Hepatocyte (in vitro differentiated cells): ENCODE results near the gene CEP89. TPM values are rescaled to one million over a fixed set of nuclear protein-coding genes. Genes with fewer than 3 reads are reported as not detected.

Source experiments
- DNase-seq: peaks from one replicate; pipeline ENCODE4 v3.0.0-alpha.2; 2016; ENCODE audit warnings: low spot score
- H2AFZ ChIP-seq: fragments of 200-600 bp; sonication (generic); 2 replicates; pipeline ENCODE4 v1.6.0; 2016; ENCODE audit warnings: antibody characterized with exemption, mild to moderate bottlenecking
- H3K27ac ChIP-seq: fragments of 200-600 bp; sonication (generic); 2 replicates; pipeline ENCODE4 v1.5.1; 2016; ENCODE audit warnings: mild to moderate bottlenecking
- H3K27me3 ChIP-seq: fragments of 200-600 bp; sonication (generic); 2 replicates; pipeline ENCODE4 v1.6.1; 2016
- H3K36me3 ChIP-seq: fragments of 200-600 bp; sonication (generic); replicated peaks from 2 replicates; pipeline ENCODE4 v1.5.1; 2016; ENCODE audit warnings: low read depth; ENCODE audit not compliant: insufficient read depth
- H3K4me1 ChIP-seq: fragments of 200-600 bp; sonication (generic); 2 replicates; pipeline ENCODE4 v1.5.1; 2016; ENCODE audit warnings: mild to moderate bottlenecking, moderate library complexity; ENCODE audit not compliant: insufficient read depth
- H3K4me2 ChIP-seq: fragments of 200-600 bp; sonication (generic); 2 replicates; pipeline ENCODE4 v1.6.0; 2016
- H3K4me3 ChIP-seq: fragments of 200-600 bp; sonication (generic); 2 replicates; pipeline ENCODE4 v1.5.1; 2016; ENCODE audit warnings: mild to moderate bottlenecking
- H3K79me2 ChIP-seq: fragments of 200-600 bp; sonication (generic); 2 replicates; pipeline ENCODE4 v1.6.0; 2017; ENCODE audit warnings: mild to moderate bottlenecking
- H3K9me2 ChIP-seq: fragments of 200-600 bp; sonication (generic); replicated peaks from 2 replicates; pipeline ENCODE4 v1.6.0; 2017; ENCODE audit warnings: mild to moderate bottlenecking; ENCODE audit not compliant: insufficient read depth
- H3K9me3 ChIP-seq: fragments of 200-600 bp; sonication (generic); 2 replicates; pipeline ENCODE4 v1.5.1; 2016; ENCODE audit warnings: low read depth, mild to moderate bottlenecking
- H4K20me1 ChIP-seq: fragments of 200-600 bp; sonication (generic); 2 replicates; pipeline ENCODE4 v1.6.0; 2016; ENCODE audit warnings: mild to moderate bottlenecking; ENCODE audit not compliant: insufficient read depth, poor library complexity, severe bottlenecking
- CTCF ChIP-seq: fragments of 200-600 bp; sonication (generic); IDR thresholded peaks from 2 replicates; pipeline ENCODE4 v1.5.1; 2016; ENCODE audit warnings: antibody characterized with exemption, mild to moderate bottlenecking; ENCODE audit not compliant: poor library complexity
- EZH2 ChIP-seq: fragments of 200-600 bp; sonication (generic); IDR thresholded peaks from 2 replicates; pipeline ENCODE4 v1.6.1; 2016; ENCODE audit warnings: antibody characterized with exemption, mild to moderate bottlenecking, borderline replicate concordance
- EZH2phosphoT487 ChIP-seq: fragments of 200-600 bp; sonication (generic); IDR thresholded peaks from one replicate; pipeline ENCODE4 v1.6.1; 2018; ENCODE audit warnings: antibody characterized with exemption, mild to moderate bottlenecking, low read depth, moderate library complexity; ENCODE audit not compliant: unreplicated experiment, severe bottlenecking
- WGBS: methylation state at CpG from one replicate; pipeline ENCODE4 v1.1.6; 2016; ENCODE audit warnings: low lambda C conversion rate; ENCODE audit errors: missing lambda C conversion rate; 5-methylcytosine and 5-hydroxymethylcytosine counted together
- polyA plus RNA-seq: library from polyadenylated mRNA; unstranded; fragments of >200 nt; fragmentation: Nextera tagmentation; extraction: Ambion mirVana; gene quantifications from 2 replicates; pipeline ENCODE4 v1.2.1, GENCODE V29; 2016
- total RNA-seq: library from RNA; depleted of rRNA; stranded (reverse); fragments of >200 nt; gene quantifications from 2 replicates; pipeline ENCODE4 v1.2.3, GENCODE V29; 2014

CEP89 gene
- total and polyA plus RNA-seq, 2 experiments from 2014 or later, result 12.1 to 16.4 TPM

DNA sequence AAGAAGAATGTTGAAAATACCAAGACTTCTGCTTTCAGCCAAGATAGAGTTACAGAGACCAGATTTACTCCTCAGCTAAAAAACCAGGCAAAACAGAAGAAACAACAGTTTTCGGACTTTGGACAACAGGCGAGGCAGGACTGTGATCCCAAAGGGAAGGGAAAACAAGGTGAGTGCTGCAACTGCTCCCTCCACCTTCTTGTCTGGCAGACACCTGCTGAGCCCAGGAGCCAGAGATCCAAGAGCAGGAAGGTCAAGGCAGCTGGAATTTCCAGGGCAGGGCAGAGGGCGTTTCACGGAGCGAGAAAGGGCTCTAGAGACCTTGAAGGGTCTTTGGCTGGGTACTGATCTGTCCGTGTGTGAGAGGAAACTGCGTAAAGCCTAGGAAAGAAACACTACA lies 69.3 kb downstream of the CEP89 start:
- TF ChIP-seq EZH2phosphoT487, result no peak
- no peak for TF ChIP-seq CTCF
- TF ChIP-seq EZH2, result no peak
- Histone ChIP-seq H3K4me2 (peak overlapping the region; percentile 31), H3K4me3 (no peak overlapping the region), H3K27ac (peak overlapping the region; percentile 60), H3K9me3 (no peaks in the 10 kb centered on the region), H2AFZ (no peak overlapping the region), H3K36me3 (no peaks in the 10 kb centered on the region), H3K9me2 (no peaks in the 10 kb centered on the region), H3K4me1 (no peaks in the 10 kb centered on the region), H4K20me1 (no peaks in the 10 kb centered on the region), H3K79me2 (no peaks in the 10 kb centered on the region), H3K27me3 (no peaks in the 10 kb centered on the region)
- DNase-seq, result peak; percentile 28
- WGBS, result 52% methylated on average over 7 of the region's 7 CpGs

DNA sequence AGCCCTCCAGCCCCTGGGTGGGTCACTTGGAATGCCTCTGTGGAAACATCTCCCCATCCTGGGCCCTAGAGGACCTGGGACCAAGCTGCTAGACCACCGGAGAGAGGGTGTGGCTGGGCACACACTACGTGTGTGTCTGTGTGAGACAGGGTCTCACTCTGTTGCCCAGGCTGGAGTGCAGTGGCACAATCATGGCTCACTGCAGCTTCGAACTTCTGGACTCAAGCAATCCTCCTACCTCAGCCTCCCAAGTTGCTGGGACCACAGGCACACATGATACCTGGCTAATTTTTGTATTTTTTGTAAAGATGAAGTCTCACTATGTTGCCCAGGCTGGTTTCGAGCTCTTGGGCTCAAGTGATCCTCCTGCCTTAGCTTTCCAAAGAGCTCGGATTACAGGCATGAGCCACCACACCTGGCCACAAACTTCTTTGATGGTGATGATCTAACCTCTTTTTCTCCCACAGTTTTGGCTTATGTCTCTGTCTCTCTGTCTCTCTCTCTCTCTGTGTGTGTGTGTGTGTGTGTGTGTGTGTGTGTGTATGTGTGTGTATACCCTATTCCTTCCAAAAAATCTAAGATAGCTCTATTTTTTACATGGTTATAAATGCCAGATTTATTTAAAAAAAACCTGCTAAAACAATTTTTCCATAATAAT lies 70.1 kb downstream of the CEP89 start:
- Histone ChIP-seq H3K4me2 (no peak overlapping the region), H4K20me1 (no peaks in the 10 kb centered on the region), H3K9me2 (no peaks in the 10 kb centered on the region), H3K27me3 (no peaks in the 10 kb centered on the region), H3K4me3 (no peak overlapping the region), H3K79me2 (no peaks in the 10 kb centered on the region), H3K9me3 (no peaks in the 10 kb centered on the region), H3K4me1 (no peaks in the 10 kb centered on the region), H3K27ac (no peak overlapping the region), H2AFZ (no peak overlapping the region), H3K36me3 (no peaks in the 10 kb centered on the region)
- DNase-seq, result no peak
- no peak for TF ChIP-seq EZH2
- no peak for TF ChIP-seq CTCF
- TF ChIP-seq EZH2phosphoT487, result no peak
- 89% methylated on average over 5 of the region's 5 CpGs for WGBS

GRCh38 chr19:32896516-32897214 lies 75.1 kb downstream of the CEP89 start:
- Histone ChIP-seq H3K27me3 (no peaks in the 10 kb centered on the region), H2AFZ (no peak overlapping the region), H3K9me2 (no peaks in the 10 kb centered on the region), H3K4me1 (no peaks in the 10 kb centered on the region), H3K36me3 (peaks cover 7% of the 10 kb centered on the region), H3K9me3 (peaks cover 8% of the 10 kb centered on the region), H4K20me1 (no peaks in the 10 kb centered on the region), H3K4me3 (no peak overlapping the region), H3K27ac (no peak overlapping the region), H3K4me2 (no peak overlapping the region), H3K79me2 (no peaks in the 10 kb centered on the region)
- WGBS, result 100% methylated on average over 1 of the region's 1 CpG
- DNase-seq, result no peak
- TF ChIP-seq EZH2phosphoT487 (no peak), CTCF (no peak), EZH2 (no peak)
